AG04450 (cell line): Measurements from ENCODE around the gene CCNY. TPM values are rescaled to one million over a fixed set of nuclear protein-coding genes. Genes with fewer than 3 reads are reported as not detected.
"Not testable (repeated sequence)": the region's sequence is repeated elsewhere in the genome, so short reads cannot be mapped to it uniquely, and the experiment has no call there.

Experiments
- CTCF ChIA-PET: fragments of 300-600, 350-600 bp; formaldehyde crosslinking; extraction: SDS; loops from one replicate; lab custom pipeline; 2022; ENCODE audit warnings: antibody characterized with exemption, inconsistent platforms; lab: Charles Lee
- POLR2A ChIA-PET: fragments of 350-600 bp; formaldehyde crosslinking; extraction: SDS; loops from one replicate; lab custom pipeline; 2021; ENCODE audit warnings: antibody characterized with exemption, inconsistent platforms; lab: Yijun Ruan, JAX
- DNase-seq: peaks from one replicate; pipeline ENCODE4 v3.0.0-alpha.2; 2011; ENCODE audit warnings: low read depth, low spot score
- H3K27ac ChIP-seq: one replicate; pipeline ENCODE4 v1.5.1; 2012; ENCODE audit warnings: low read depth, low read length, control low read depth
- H3K27me3 ChIP-seq: one replicate; pipeline ENCODE4 v1.6.0; 2012; ENCODE audit warnings: low read length; ENCODE audit not compliant: control insufficient read depth, insufficient read depth
- H3K4me3 ChIP-seq: 2 replicates; pipeline ENCODE4 v1.5.1; 2011; ENCODE audit warnings: mild to moderate bottlenecking, low read depth, low read length, control low read depth
- H3K9me3 ChIP-seq: 2 replicates; pipeline ENCODE4 v1.5.1; 2012; ENCODE audit warnings: low read length; ENCODE audit not compliant: control insufficient read depth, insufficient read depth
- polyA plus RNA-seq: library from polyadenylated mRNA; depleted of rRNA; stranded (reverse); fragments of >200 nt; gene quantifications from 2 replicates; pipeline ENCODE4 v1.2.3, GENCODE V29; 2011
- TF ChIP-seq, protein P1 (sequence below): IDR thresholded peaks from 2 replicates; pipeline ENCODE4 v1.5.1; 2011; ENCODE audit warnings: low read depth, low read length, control low read depth, inconsistent platforms

CCNY gene
- polyA plus RNA-seq, 1 experiment: 90.2 TPM

DNA sequence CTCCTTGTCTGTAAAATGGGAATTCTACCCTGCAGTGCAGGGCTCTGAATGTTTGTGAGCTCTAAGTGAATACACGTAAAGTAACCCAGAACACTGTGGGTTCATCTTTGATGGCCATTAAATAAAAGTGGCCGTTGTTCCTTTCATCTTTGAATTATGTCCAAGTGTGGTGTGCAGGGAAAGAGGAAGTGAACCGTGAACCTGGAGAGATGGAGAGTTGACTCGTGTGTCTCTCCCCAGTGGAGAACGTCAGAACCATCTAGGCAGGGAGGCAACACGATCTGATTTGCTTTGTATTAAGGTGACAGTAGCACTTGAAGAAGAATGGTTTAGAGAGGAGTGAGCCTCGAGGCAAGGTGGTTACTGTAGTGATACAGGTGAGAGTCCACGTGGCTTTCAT is 175.3 kb downstream of the CCNY start:
- ChIA-PET CTCF (interaction anchor here (1.2 kb wide), 1 partner anchor 9 kb away, joined by 3 read pairs; no protein-coding TSS in a partner anchor), POLR2A (no interaction called here)
- Histone ChIP-seq H3K27ac (no peak overlapping the region), H3K9me3 (no peaks in the 10 kb centered on the region), H3K4me3 (no peak overlapping the region), H3K27me3 (no peaks in the 10 kb centered on the region)
- TF ChIP-seq, protein P1, sequence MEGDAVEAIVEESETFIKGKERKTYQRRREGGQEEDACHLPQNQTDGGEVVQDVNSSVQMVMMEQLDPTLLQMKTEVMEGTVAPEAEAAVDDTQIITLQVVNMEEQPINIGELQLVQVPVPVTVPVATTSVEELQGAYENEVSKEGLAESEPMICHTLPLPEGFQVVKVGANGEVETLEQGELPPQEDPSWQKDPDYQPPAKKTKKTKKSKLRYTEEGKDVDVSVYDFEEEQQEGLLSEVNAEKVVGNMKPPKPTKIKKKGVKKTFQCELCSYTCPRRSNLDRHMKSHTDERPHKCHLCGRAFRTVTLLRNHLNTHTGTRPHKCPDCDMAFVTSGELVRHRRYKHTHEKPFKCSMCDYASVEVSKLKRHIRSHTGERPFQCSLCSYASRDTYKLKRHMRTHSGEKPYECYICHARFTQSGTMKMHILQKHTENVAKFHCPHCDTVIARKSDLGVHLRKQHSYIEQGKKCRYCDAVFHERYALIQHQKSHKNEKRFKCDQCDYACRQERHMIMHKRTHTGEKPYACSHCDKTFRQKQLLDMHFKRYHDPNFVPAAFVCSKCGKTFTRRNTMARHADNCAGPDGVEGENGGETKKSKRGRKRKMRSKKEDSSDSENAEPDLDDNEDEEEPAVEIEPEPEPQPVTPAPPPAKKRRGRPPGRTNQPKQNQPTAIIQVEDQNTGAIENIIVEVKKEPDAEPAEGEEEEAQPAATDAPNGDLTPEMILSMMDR: no peak
- DNase-seq: no peak

DNA sequence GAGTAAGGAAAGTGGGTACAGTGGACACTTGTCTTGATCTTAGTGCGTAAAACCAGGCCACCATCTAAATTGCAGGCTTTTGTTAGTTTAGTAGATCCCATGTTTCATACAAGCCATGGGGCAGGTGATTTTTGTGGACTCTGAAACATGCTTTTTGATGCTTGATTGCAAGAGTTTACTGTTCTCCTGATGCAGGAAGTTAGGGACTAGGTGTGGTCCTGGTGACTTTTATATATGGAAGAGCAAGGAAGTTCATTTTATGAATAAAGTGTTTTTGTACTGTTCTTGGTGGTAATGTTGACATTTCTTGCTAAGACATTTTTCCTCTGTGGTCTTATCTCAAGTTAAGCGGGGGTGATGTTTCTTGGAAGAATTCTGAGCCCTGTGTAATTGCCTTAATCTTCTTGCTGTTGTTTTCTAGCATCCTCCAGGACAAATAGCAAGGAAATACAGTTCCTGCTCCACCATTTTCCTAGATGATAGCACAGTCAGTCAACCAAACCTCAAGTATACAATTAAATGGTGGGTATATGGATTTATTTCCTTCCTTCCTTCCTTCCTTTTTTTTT is 179.9 kb downstream of the CCNY start:
- H3K27ac ChIP-seq: no peak overlapping the region
- H3K4me3 ChIP-seq: no peak overlapping the region
- no peak for DNase-seq
- no peaks in the 10 kb centered on the region for H3K27me3 ChIP-seq
- H3K9me3 ChIP-seq: no peaks in the 10 kb centered on the region
- ChIA-PET POLR2A (no interaction called here), CTCF (interaction anchor here (0.6 kb wide), 1 partner anchor 100 kb away, joined by 3 read pairs; no protein-coding TSS in a partner anchor)
- TF ChIP-seq, protein P1: no peak

DNA sequence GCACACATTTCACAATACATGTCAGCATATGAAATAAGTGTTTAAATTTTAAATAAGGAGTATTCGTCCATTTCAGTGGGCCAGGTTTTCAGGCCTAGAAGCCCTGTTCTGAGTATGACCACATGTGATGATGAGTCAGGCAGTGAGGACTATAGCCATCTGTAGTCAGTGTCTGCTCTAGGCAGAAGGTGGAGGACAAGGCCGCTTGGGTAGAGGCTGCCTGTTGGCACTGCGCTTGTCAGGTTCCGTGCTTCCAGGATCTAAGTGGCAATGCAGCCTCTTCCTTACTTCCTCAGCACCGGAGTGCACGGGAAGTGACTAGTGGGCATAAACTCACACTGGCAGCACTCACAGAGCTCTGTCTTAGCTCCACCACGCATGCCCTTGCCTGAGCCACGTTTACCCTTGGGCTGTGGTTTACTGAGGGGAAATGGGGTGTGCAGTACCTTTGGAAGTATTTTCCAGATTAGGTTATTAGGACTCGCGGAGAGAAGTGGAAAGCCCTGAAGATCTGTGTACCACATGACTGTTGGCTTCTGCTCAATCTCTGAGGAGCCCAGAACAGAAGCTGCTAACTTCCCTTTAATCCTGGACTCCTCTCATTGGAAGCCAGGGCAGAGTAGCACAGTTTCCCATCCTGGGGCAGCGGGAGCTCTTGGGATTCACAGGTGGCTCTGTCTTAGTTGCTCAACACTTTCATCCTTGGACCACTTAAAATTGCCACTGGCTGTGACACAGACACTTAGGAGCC is 181.3 kb downstream of the CCNY start:
- DNase-seq: no peak
- Histone ChIP-seq H3K9me3 (no peaks in the 10 kb centered on the region), H3K4me3 (no peak overlapping the region), H3K27me3 (no peaks in the 10 kb centered on the region), H3K27ac (no peak overlapping the region)
- TF ChIP-seq, protein P1: no peak
- CTCF ChIA-PET: no interaction called here
- POLR2A ChIA-PET: no interaction called here

DNA sequence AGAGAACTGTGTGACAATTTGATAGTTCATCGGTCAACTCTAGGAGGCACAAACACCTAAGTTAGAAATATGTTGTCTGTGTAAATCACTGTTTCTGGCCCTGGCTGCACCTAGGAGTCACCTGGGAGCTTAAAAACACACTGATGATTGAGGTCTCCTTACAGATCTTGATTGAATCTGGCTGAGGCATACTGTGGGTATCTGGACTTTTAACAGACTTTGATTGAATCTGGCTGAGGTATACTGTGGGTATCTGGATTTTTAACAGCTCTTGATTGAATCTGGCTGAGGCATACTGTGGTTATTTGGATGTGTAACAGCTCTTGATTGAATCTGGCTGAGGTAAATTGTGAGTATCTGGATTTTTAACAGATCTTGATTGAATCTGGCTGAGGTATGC is 181.9 kb downstream of the CCNY start:
- H3K27ac ChIP-seq, DNase-seq, H3K9me3 ChIP-seq, H3K27me3 ChIP-seq, CTCF ChIA-PET, POLR2A ChIA-PET, H3K4me3 ChIP-seq: not testable (repeated sequence)

DNA sequence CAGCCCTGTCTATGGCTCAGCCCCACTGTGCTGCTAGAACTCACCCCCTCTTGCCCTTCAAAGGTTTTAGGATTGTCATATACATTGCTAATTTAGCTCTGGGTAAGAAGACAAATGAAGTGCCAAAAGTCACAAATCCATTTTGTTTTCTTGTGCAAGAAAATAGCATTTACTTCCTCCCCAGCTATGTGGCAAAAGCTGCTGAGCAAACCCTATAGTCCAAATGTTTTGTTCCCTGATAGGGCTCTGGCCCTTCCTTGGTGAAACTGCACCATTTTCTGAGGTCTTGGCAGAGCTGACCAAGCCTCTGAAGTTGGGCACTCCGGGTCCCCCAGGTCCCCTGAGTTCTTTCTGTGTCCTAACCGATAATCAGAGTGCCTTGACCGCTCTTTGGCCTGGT is 184.7 kb downstream of the CCNY start:
- CTCF ChIA-PET: interaction anchor here (1.1 kb wide), 1 partner anchor 8 kb away, joined by 3 read pairs; no protein-coding TSS in a partner anchor
- TF ChIP-seq, protein P1: no peak
- H3K27me3 ChIP-seq: no peaks in the 10 kb centered on the region
- H3K4me3 ChIP-seq: no peak overlapping the region
- no peak for DNase-seq
- H3K9me3 ChIP-seq: no peaks in the 10 kb centered on the region
- POLR2A ChIA-PET: no interaction called here
- H3K27ac ChIP-seq: no peak overlapping the region
